Endothelial cell of umbilical vein (primary cell): ENCODE measurements around the gene VTI1A. TPM values are rescaled to one million over a fixed set of nuclear protein-coding genes. Genes with fewer than 3 reads are reported as not detected.
"Not testable (repeated sequence)": the region's sequence is repeated elsewhere in the genome, so short reads cannot be mapped to it uniquely, and the experiment has no call there.

Source experiments
- BruUV-seq: library from RNA; stranded (reverse); fragments of 400-500 nt; replicated peaks from 2 replicates; lab custom pipeline; 2021; lab: Mats Ljungman, UMichigan
- CTCF ChIA-PET: fragments of 300-600, 350-600 bp; sonication (Branson Sonifier 250); formaldehyde crosslinking; loops from one replicate; lab custom pipeline; 2021; ENCODE audit warnings: antibody characterized with exemption, inconsistent platforms; lab: Charles Lee
- POLR2A ChIA-PET: fragments of 300-600, 350-600 bp; sonication (Branson Sonifier 250); formaldehyde crosslinking; loops from one replicate; lab custom pipeline; 2021; ENCODE audit warnings: antibody characterized with exemption, inconsistent platforms; lab: Charles Lee
- DNase-seq: peaks from one replicate; pipeline ENCODE4 v3.0.0-alpha.2; 2011; ENCODE audit warnings: low read depth, low spot score
- FAIRE-seq: peaks from 2 replicates; lab custom pipeline; 2011; peaks lifted over from hg19 to GRCh38; lab: Jason Lieb, UNC
- H2AFZ ChIP-seq: 2 replicates; pipeline ENCODE4 v1.6.0; 2012; ENCODE audit warnings: low read depth, low read length, control low read depth, inconsistent platforms
- H3K27ac ChIP-seq: 2 replicates; pipeline ENCODE4 v1.5.1; 2011; ENCODE audit warnings: low read depth, mild to moderate bottlenecking, control low read depth, low read length, moderate library complexity; ENCODE audit not compliant: insufficient read depth
- H3K27me3 ChIP-seq, 2 experiments: 2 replicates each; pipeline versions ENCODE4 v1.6.0 to v1.6.1; 2011; ENCODE audit warnings: low read length in 2 of 2, mixed read lengths in 1 of 2; ENCODE audit not compliant: control insufficient read depth in 2 of 2, insufficient read depth in 2 of 2
- H3K36me3 ChIP-seq, 2 experiments: 2 replicates in 1 of 2; 3 replicates in 1 of 2; pipeline ENCODE4 v1.5.1; 2011; ENCODE audit warnings: low read length in 2 of 2, mild to moderate bottlenecking in 1 of 2, moderate library complexity in 1 of 2; ENCODE audit not compliant: control insufficient read depth in 2 of 2, insufficient read depth in 2 of 2; ENCODE audit errors: extremely low read depth in 1 of 2
- H3K4me1 ChIP-seq: 3 replicates; pipeline ENCODE4 v1.5.1; 2011; ENCODE audit warnings: mild to moderate bottlenecking, low read length; ENCODE audit not compliant: control insufficient read depth, insufficient read depth; ENCODE audit errors: extremely low read depth
- H3K4me2 ChIP-seq: 2 replicates; pipeline ENCODE4 v1.6.1; 2011; ENCODE audit warnings: low read length, control low read depth, mixed read lengths; ENCODE audit not compliant: insufficient read depth
- H3K4me3 ChIP-seq, 3 experiments: fragments of 200-600 bp in 1 of 3; sonication (generic), shearing (Covaris generic) in 1 of 3; replicated peaks in 1 of 3; 2 replicates each; pipeline ENCODE4 v1.5.1; 2011 to 2016; ENCODE audit warnings: control low read depth in 3 of 3, low read length in 3 of 3, mild to moderate bottlenecking in 2 of 3, inconsistent platforms in 1 of 3, low read depth in 1 of 3, moderate library complexity in 1 of 3; ENCODE audit not compliant: insufficient read depth in 1 of 3
- H3K79me2 ChIP-seq: 2 replicates; pipeline ENCODE4 v1.6.0; 2012; ENCODE audit warnings: low read length, inconsistent platforms; ENCODE audit not compliant: control insufficient read depth, insufficient read depth
- H3K9ac ChIP-seq: replicated peaks from 2 replicates; pipeline ENCODE3; 2011; ENCODE audit warnings: low read length, control low read depth; ENCODE audit not compliant: insufficient read depth; ENCODE audit errors: extremely low read depth
- H3K9me1 ChIP-seq: replicated peaks from 3 replicates; pipeline ENCODE4 v1.6.0; 2011; ENCODE audit warnings: mild to moderate bottlenecking, low read length; ENCODE audit not compliant: control insufficient read depth, insufficient read depth; ENCODE audit errors: extremely low read depth
- H3K9me3 ChIP-seq: replicated peaks from 2 replicates; pipeline ENCODE4 v1.5.1; 2012; ENCODE audit warnings: low read length, inconsistent platforms; ENCODE audit not compliant: control insufficient read depth, insufficient read depth
- H4K20me1 ChIP-seq: replicated peaks from 2 replicates; pipeline ENCODE3; 2011; ENCODE audit warnings: mild to moderate bottlenecking, low read length; ENCODE audit not compliant: control insufficient read depth, insufficient read depth; ENCODE audit errors: extremely low read depth
- EZH2 ChIP-seq: IDR thresholded peaks from 2 replicates; pipeline ENCODE4 v1.6.1; 2012; ENCODE audit warnings: borderline replicate concordance, low read depth, mild to moderate bottlenecking, moderate library complexity, low read length, inconsistent platforms; ENCODE audit not compliant: severe bottlenecking
- FOS ChIP-seq: IDR thresholded peaks from 2 replicates; pipeline ENCODE4 v1.6.1; 2011; ENCODE audit warnings: mild to moderate bottlenecking, low read length, moderate library complexity, borderline replicate concordance; ENCODE audit not compliant: insufficient read depth
- GATA2 ChIP-seq: IDR thresholded peaks from 2 replicates; pipeline ENCODE4 v1.7.0; 2011; ENCODE audit warnings: low read depth, mild to moderate bottlenecking, moderate library complexity, mixed read lengths, low read length; ENCODE audit not compliant: insufficient read length, insufficient read depth
- JUN ChIP-seq: IDR thresholded peaks from 2 replicates; pipeline ENCODE4 v1.6.1; 2011; ENCODE audit warnings: borderline replicate concordance, low read depth; ENCODE audit not compliant: insufficient read length, insufficient read depth
- MYC ChIP-seq: IDR thresholded peaks from one replicate; pipeline ENCODE4 v1.6.1; 2011; ENCODE audit warnings: mild to moderate bottlenecking, low read depth, low read length
- POLR2A ChIP-seq: IDR thresholded peaks from 2 replicates; pipeline ENCODE4 v1.6.1; 2012; ENCODE audit warnings: low read depth, mild to moderate bottlenecking, control low read depth, low read length
- POLR2AphosphoS5 ChIP-seq: IDR thresholded peaks from 2 replicates; pipeline ENCODE4 v1.6.1; 2012; ENCODE audit warnings: low read depth, mild to moderate bottlenecking, control low read depth, low read length, moderate library complexity; ENCODE audit not compliant: insufficient read depth
- dilution Hi-C: fragments of 300-500 bp; cut with MboI; formaldehyde crosslinking; loops from one replicate; pipeline ENCODE4 v1.15.0; 2019; ENCODE audit warnings: low sequenced_read_pairs; ENCODE audit not compliant: extremely low pct_ligation_motif_present
- intact Hi-C: fragments of 100-400 bp; cut with micrococcal nuclease; formaldehyde crosslinking; loops from one replicate; pipeline ENCODE4 v1.10.0; 2022
- polyA plus RNA-seq, 4 experiments: library from polyadenylated mRNA; depleted of rRNA in 3 of 4; stranded (reverse) in 3 of 4; unstranded in 1 of 4; fragments of >200 nt; gene quantifications; 2 replicates each; pipeline versions ENCODE4 v1.2.1 to v1.2.3, GENCODE V29; 2011 to 2012; ENCODE audit warnings: missing spikeins in 1 of 4
- total RNA-seq: library from RNA; stranded (reverse); gene quantifications from 2 replicates; pipeline ENCODE4 v1.2.3, GENCODE V29; 2021
- TF ChIP-seq, protein P1 (sequence below), 2 donors: IDR thresholded peaks; 1 replicate in 1 of 2; 2 replicates in 1 of 2; pipeline ENCODE4 v1.5.1; 2011; ENCODE audit warnings: low read length in 2 of 2, mild to moderate bottlenecking in 2 of 2, moderate library complexity in 2 of 2, control low read depth in 1 of 2, inconsistent platforms in 1 of 2, low read depth in 1 of 2; ENCODE audit not compliant: insufficient read depth in 1 of 2; ENCODE audit errors: extremely low read depth in 1 of 2
- TF ChIP-seq, protein P2 (sequence below): IDR thresholded peaks from 2 replicates; pipeline ENCODE4 v1.6.1; 2011; ENCODE audit not compliant: insufficient read depth, insufficient read length

Gene VTI1A
- total and polyA plus RNA-seq, 2 donors (not counting 3 experiments of a cell fraction or from before 2014, with no cell fraction given): 10.8 to 35.6 TPM

DNA sequence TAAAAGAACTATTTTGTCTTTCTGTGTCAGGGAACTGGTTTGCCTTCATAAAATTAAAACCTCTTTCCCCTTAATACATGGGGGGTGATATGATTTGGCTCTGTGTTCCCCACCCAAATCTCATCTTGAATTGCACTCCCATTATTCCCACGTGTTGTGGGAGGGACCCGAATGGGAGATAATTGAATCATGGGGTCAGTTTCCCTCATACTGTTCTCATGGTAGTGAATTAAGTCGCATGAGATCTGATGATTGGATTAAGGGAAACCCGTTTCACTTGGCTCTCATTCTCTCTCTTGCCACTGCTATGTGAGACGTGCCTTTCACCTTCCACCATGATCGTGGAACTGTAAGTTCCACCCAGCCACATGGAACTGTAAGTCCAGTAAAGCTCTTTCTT is 142.1 kb downstream of the VTI1A start:
- no TSS peak for BruUV-seq

DNA sequence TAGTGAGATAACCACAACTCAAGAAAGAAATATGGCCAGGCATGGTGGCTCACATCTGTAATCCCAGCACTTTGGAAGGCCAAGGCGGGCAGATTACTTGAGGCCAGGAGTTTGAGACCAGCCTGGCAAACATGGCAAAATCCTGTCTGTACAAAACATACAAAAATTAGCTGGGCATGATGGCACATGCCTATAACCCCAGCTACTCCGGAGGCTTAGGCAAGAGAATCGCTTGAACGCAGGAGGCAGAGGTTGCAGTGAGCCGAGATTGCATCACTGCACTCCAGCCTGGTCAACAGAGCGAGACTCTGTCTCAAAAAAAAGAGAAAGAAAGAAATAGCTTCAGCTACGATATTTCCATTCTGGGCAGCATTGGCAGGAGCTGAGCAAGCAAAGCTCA is 143.8 kb downstream of the VTI1A start:
- H3K79me2 ChIP-seq, H3K4me1 ChIP-seq, H3K9me1 ChIP-seq, H2AFZ ChIP-seq, H3K4me3 ChIP-seq, BruUV-seq, H4K20me1 ChIP-seq, H3K27ac ChIP-seq, POLR2A ChIA-PET, H3K9me3 ChIP-seq, H3K9ac ChIP-seq, intact Hi-C loops, DNase-seq, H3K27me3 ChIP-seq, H3K36me3 ChIP-seq, FAIRE-seq, H3K4me2 ChIP-seq, dilution Hi-C loops: not testable (repeated sequence)
- CTCF ChIA-PET: interaction anchor here (0.5 kb wide), 1 partner anchor 1865 kb away, joined by 3 read pairs; no protein-coding TSS in a partner anchor

More for the DNA sequence above, 142.1 kb downstream of the VTI1A start:
- no peaks in the 10 kb centered on the region for H3K27me3 ChIP-seq
- DNase-seq: no peak
- intact Hi-C loops: no loop called here
- H3K36me3 ChIP-seq: no peaks in the 10 kb centered on the region
- H3K4me1 ChIP-seq: no peaks in the 10 kb centered on the region
- no peak overlapping the region for H2AFZ ChIP-seq
- POLR2A ChIA-PET: no interaction called here
- dilution Hi-C loops: no loop called here
- H3K27ac ChIP-seq: no peak overlapping the region
- no peaks in the 10 kb centered on the region for H3K79me2 ChIP-seq
- H3K9me3 ChIP-seq: no peaks in the 10 kb centered on the region
- no peak for TF ChIP-seq FOS
- TF ChIP-seq EZH2: no peak
- no peak for TF ChIP-seq POLR2A
- TF ChIP-seq JUN: no peak
- no peak for TF ChIP-seq MYC
- TF ChIP-seq GATA2: no peak
- TF ChIP-seq, protein P1, sequence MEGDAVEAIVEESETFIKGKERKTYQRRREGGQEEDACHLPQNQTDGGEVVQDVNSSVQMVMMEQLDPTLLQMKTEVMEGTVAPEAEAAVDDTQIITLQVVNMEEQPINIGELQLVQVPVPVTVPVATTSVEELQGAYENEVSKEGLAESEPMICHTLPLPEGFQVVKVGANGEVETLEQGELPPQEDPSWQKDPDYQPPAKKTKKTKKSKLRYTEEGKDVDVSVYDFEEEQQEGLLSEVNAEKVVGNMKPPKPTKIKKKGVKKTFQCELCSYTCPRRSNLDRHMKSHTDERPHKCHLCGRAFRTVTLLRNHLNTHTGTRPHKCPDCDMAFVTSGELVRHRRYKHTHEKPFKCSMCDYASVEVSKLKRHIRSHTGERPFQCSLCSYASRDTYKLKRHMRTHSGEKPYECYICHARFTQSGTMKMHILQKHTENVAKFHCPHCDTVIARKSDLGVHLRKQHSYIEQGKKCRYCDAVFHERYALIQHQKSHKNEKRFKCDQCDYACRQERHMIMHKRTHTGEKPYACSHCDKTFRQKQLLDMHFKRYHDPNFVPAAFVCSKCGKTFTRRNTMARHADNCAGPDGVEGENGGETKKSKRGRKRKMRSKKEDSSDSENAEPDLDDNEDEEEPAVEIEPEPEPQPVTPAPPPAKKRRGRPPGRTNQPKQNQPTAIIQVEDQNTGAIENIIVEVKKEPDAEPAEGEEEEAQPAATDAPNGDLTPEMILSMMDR (IDR thresholded peaks at IDR 0.05; ENCODE audit: extremely low read depth in 1 of 2, insufficient read depth in 1 of 2, low read depth in 1 of 2, low read length in 2 of 2): no peak
- TF ChIP-seq POLR2AphosphoS5: no peak
- TF ChIP-seq, protein P2, sequence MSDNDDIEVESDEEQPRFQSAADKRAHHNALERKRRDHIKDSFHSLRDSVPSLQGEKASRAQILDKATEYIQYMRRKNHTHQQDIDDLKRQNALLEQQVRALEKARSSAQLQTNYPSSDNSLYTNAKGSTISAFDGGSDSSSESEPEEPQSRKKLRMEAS: no peak
- H3K9me1 ChIP-seq: no peaks in the 10 kb centered on the region
- no peak for FAIRE-seq
- H3K4me3 ChIP-seq: no peak overlapping the region
- CTCF ChIA-PET: no interaction called here
- H4K20me1 ChIP-seq: no peaks in the 10 kb centered on the region
- H3K4me2 ChIP-seq: no peak overlapping the region
- no peak overlapping the region for H3K9ac ChIP-seq
